ENCODE data around the gene SART3. TPM values are rescaled to one million over a fixed set of nuclear protein-coding genes. Genes with fewer than 3 reads are reported as not detected.

Gene SART3
- total and polyA plus RNA-seq, 2 of the 13 experiments (the other 11 are each of a cell fraction or from before 2014, with no cell fraction given), result 16.1 to 69.9 TPM

DNA sequence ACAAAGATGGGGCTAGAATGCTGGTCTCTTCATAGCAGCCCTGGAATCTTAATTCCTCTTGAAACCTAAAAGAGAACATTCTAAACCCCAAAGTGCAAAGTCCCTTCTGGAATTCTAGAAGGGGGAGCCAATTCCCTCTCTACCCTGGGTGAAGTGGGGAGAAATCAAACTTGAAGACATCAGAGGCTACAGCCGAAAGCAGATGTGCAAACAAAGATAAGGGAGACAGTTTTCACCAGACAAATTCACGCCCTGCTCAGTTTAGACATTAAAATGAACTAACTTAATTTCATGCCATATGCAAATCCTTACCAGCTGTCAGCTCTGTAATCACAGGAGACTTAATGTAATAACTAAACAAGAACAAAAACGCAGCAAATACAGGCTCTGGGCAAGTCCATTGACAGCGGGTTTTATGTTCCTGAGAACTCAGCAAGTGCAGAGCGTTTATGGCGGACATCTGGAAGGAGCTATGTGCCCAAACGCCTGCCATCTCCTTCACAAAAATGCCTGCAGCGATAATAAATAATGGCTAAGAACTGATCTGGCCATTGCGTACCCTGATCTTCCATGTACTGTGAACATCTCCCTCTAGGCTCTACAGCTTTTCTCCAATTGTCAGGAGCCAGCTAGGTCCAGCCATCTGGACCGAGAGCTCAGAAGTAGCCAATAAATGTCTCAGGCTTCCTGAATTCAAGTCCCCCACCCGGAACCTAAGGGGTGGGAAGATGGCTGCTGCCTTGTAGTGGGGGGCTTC is 65.0 kb downstream of the SART3 start:
- ChIA-PET CTCF (ENCODE audit: low intra/inter-chr PET ratio, low total read pairs) (no interaction called here), POLR2A (no interaction called here)
- Histone ChIP-seq H3K9me3 (ENCODE audit: low read length) (no peaks in the 10 kb centered on the region), H3K79me2 (ENCODE audit: insufficient read depth, low read length) (no peaks in the 10 kb centered on the region), H3K9ac (ENCODE audit: insufficient read depth, low read depth, low read length) (no peak overlapping the region), H2AFZ (ENCODE audit: low read length) (no peak overlapping the region), H3K4me2 (ENCODE audit: low read depth, low read length) (no peak overlapping the region), H3K36me3 (replicated peaks in 1 of 2; ENCODE audit: control insufficient read depth in 1 of 2, insufficient read depth in 2 of 2, low read length in 2 of 2) (no peaks in the 10 kb centered on the region), H3K4me1 (ENCODE audit: insufficient read depth, low read length) (no peaks in the 10 kb centered on the region), H4K20me1 (ENCODE audit: insufficient read depth, low read length) (no peaks in the 10 kb centered on the region), H3K27me3 (ENCODE audit: control insufficient read depth in 1 of 2, insufficient read depth in 2 of 2, low read length in 2 of 2) (peaks cover 0 to 4% of the 10 kb centered on the region in 2 experiments; a peak in 1 of 5 replicates), H3K27ac (ENCODE audit: extremely low read length, insufficient read depth, low read length) (no peak overlapping the region), H3K4me3 (replicated peaks in 1 of 3; ENCODE audit: insufficient read depth in 1 of 3, low read depth in 2 of 3, low read length in 3 of 3) (no peak overlapping the region)
- WGBS (ENCODE audit: low lambda C conversion rate), result 27% methylated on average over 11 of the region's 11 CpGs
- in situ Hi-C loops (cut with HindIII; ENCODE audit: extremely low pct_ligation_motif_present, low pct_unique_long_range_greater_than_20kb), result loop anchor here (10.0 kb wide), 1 partner anchor 491 kb away; no protein-coding TSS in a partner anchor
- intact Hi-C loops (cut with micrococcal nuclease; ENCODE audit: unreplicated experiment), result no loop called here
- ATAC-seq (no peak), DNase-seq (ENCODE audit: low spot score) (no peak), FAIRE-seq (no peak)
- no TSS peak for BruUV-seq (replicated peaks)
- TF ChIP-seq HHEX (CRISPR knock-in tag; IDR thresholded peaks at IDR 0.05) (no peak), HIC2 (CRISPR knock-in tag; IDR thresholded peaks at IDR 0.05; ENCODE audit: low read depth) (no peak), ZNF597 (CRISPR knock-in tag; IDR thresholded peaks at IDR 0.05) (no peak), ZNF331 (CRISPR knock-in tag; IDR thresholded peaks at IDR 0.05) (no peak), MED13 (CRISPR knock-in tag; IDR thresholded peaks at IDR 0.05) (no peak), ZFP41 (CRISPR knock-in tag; IDR thresholded peaks at IDR 0.05; ENCODE audit: borderline replicate concordance) (no peak), ZNF740 (CRISPR knock-in tag; IDR thresholded peaks at IDR 0.05) (no peak), KLF11 (CRISPR knock-in tag; IDR thresholded peaks at IDR 0.05) (no peak), KAT8 (CRISPR knock-in tag; IDR thresholded peaks at IDR 0.05) (no peak), ZNF7 (CRISPR knock-in tag; IDR thresholded peaks at IDR 0.05) (no peak)
- TF ChIP-seq, protein P1, sequence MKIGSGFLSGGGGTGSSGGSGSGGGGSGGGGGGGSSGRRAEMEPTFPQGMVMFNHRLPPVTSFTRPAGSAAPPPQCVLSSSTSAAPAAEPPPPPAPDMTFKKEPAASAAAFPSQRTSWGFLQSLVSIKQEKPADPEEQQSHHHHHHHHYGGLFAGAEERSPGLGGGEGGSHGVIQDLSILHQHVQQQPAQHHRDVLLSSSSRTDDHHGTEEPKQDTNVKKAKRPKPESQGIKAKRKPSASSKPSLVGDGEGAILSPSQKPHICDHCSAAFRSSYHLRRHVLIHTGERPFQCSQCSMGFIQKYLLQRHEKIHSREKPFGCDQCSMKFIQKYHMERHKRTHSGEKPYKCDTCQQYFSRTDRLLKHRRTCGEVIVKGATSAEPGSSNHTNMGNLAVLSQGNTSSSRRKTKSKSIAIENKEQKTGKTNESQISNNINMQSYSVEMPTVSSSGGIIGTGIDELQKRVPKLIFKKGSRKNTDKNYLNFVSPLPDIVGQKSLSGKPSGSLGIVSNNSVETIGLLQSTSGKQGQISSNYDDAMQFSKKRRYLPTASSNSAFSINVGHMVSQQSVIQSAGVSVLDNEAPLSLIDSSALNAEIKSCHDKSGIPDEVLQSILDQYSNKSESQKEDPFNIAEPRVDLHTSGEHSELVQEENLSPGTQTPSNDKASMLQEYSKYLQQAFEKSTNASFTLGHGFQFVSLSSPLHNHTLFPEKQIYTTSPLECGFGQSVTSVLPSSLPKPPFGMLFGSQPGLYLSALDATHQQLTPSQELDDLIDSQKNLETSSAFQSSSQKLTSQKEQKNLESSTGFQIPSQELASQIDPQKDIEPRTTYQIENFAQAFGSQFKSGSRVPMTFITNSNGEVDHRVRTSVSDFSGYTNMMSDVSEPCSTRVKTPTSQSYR (CRISPR knock-in tag; IDR thresholded peaks at IDR 0.05; ENCODE audit: borderline replicate concordance), result no peak

Measured in HepG2 (cell line).